Measurements from ENCODE around the gene DIDO1. TPM values are rescaled to one million over a fixed set of nuclear protein-coding genes. Genes with fewer than 3 reads are reported as not detected.

The DIDO1 gene
- polyA plus RNA-seq, 1 of the 3 experiments (the other 2 are of a cell fraction): 14.7 TPM

DNA sequence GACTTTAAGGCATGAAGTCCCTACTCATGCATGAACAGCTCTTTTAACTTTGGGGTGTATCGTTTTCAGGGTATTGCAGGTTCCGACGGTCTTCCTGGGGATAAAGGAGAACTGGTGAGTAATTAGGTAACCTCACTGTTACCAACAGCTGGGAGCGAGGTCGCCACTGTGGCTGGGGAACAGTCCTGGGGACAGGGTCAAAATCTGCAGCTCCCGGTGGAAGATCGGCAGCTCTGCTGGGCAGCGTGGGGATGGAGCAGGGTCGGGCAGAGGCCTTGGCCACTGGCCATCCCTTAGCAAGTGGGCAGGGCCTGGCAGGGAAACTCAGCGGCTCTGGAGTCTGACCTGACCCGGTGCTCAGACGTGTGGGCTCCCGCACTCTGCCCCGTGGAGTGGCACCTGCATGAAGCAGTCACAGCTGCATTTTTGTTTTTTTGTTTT is 93.3 kb downstream of the DIDO1 start:
- peak overlapping the region in 1 of 2 experiments; percentile 30; a peak in 1 of 4 replicates for H3K27ac ChIP-seq (ENCODE audit: low read depth in 2 of 2, low read length in 1 of 2)
- H3K9me3 ChIP-seq: no peaks in the 10 kb centered on the region
- no peak overlapping the region for H2AFZ ChIP-seq (ENCODE audit: low read depth)
- peaks cover 0 to 22% of the 10 kb centered on the region in 2 experiments; a peak in 1 of 4 replicates for H3K4me1 ChIP-seq (ENCODE audit: control insufficient read depth in 1 of 2, insufficient read depth in 2 of 2, low read depth in 1 of 2, low read length in 1 of 2)
- TF ChIP-seq, protein P1, sequence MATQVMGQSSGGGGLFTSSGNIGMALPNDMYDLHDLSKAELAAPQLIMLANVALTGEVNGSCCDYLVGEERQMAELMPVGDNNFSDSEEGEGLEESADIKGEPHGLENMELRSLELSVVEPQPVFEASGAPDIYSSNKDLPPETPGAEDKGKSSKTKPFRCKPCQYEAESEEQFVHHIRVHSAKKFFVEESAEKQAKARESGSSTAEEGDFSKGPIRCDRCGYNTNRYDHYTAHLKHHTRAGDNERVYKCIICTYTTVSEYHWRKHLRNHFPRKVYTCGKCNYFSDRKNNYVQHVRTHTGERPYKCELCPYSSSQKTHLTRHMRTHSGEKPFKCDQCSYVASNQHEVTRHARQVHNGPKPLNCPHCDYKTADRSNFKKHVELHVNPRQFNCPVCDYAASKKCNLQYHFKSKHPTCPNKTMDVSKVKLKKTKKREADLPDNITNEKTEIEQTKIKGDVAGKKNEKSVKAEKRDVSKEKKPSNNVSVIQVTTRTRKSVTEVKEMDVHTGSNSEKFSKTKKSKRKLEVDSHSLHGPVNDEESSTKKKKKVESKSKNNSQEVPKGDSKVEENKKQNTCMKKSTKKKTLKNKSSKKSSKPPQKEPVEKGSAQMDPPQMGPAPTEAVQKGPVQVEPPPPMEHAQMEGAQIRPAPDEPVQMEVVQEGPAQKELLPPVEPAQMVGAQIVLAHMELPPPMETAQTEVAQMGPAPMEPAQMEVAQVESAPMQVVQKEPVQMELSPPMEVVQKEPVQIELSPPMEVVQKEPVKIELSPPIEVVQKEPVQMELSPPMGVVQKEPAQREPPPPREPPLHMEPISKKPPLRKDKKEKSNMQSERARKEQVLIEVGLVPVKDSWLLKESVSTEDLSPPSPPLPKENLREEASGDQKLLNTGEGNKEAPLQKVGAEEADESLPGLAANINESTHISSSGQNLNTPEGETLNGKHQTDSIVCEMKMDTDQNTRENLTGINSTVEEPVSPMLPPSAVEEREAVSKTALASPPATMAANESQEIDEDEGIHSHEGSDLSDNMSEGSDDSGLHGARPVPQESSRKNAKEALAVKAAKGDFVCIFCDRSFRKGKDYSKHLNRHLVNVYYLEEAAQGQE (IDR thresholded peaks at IDR 0.05; ENCODE audit: low read depth, low read length): no peak
- TF ChIP-seq FOXJ3 (CRISPR knock-in tag; IDR thresholded peaks at IDR 0.05) (no peak), SMC3 (IDR thresholded peaks at IDR 0.05; ENCODE audit: low read depth, low read length) (no peak), RXRA (IDR thresholded peaks at IDR 0.05; ENCODE audit: borderline replicate concordance, low read depth) (no peak), TEAD4 (IDR thresholded peaks at IDR 0.05; ENCODE audit: borderline replicate concordance, insufficient read depth) (no peak), TCF12 (IDR thresholded peaks at IDR 0.05) (no peak), EZH2phosphoT487 (IDR thresholded peaks at IDR 0.05; ENCODE audit: borderline replicate concordance, low read depth) (no peak), MXI1 (IDR thresholded peaks at IDR 0.05; ENCODE audit: low read depth, low read length) (no peak), NFIC (IDR thresholded peaks at IDR 0.05; ENCODE audit: borderline replicate concordance) (no peak), FOXM1 (IDR thresholded peaks at IDR 0.05; ENCODE audit: low read depth) (no peak), SIN3A (IDR thresholded peaks at IDR 0.05; ENCODE audit: borderline replicate concordance, low read depth, low read length) (no peak), RAD21 (IDR thresholded peaks at IDR 0.05; ENCODE audit: low read length) (no peak)
- TF ChIP-seq, protein P2, sequence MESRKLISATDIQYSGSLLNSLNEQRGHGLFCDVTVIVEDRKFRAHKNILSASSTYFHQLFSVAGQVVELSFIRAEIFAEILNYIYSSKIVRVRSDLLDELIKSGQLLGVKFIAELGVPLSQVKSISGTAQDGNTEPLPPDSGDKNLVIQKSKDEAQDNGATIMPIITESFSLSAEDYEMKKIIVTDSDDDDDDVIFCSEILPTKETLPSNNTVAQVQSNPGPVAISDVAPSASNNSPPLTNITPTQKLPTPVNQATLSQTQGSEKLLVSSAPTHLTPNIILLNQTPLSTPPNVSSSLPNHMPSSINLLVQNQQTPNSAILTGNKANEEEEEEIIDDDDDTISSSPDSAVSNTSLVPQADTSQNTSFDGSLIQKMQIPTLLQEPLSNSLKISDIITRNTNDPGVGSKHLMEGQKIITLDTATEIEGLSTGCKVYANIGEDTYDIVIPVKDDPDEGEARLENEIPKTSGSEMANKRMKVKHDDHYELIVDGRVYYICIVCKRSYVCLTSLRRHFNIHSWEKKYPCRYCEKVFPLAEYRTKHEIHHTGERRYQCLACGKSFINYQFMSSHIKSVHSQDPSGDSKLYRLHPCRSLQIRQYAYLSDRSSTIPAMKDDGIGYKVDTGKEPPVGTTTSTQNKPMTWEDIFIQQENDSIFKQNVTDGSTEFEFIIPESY (IDR thresholded peaks at IDR 0.05; ENCODE audit: borderline replicate concordance, low read depth): no peak
- TF ChIP-seq, protein P3, sequence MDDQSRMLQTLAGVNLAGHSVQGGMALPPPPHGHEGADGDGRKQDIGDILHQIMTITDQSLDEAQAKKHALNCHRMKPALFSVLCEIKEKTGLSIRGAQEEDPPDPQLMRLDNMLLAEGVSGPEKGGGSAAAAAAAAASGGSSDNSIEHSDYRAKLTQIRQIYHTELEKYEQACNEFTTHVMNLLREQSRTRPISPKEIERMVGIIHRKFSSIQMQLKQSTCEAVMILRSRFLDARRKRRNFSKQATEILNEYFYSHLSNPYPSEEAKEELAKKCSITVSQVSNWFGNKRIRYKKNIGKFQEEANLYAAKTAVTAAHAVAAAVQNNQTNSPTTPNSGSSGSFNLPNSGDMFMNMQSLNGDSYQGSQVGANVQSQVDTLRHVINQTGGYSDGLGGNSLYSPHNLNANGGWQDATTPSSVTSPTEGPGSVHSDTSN (IDR thresholded peaks at IDR 0.05): no peak
- H3K4me2 ChIP-seq: no peak overlapping the region
- ChIA-PET CTCF (interaction anchor here (0.7 to 3.0 kb wide), 3 partner anchors 11 to 44 kb away, joined by 3 to 21 read pairs (median 4); no protein-coding TSS in a partner anchor), POLR2A (no interaction called here)
- H3K4me3 ChIP-seq (ENCODE audit: low read depth in 2 of 2, low read length in 1 of 2): no peak overlapping the region
- WGBS (ENCODE audit: low lambda C conversion rate): 82% methylated on average over 14 of the region's 14 CpGs
- H3K27me3 ChIP-seq (ENCODE audit: insufficient read depth): no peaks in the 10 kb centered on the region
- H3F3A ChIP-seq (replicated peaks; ENCODE audit: insufficient read depth): no peaks in the 10 kb centered on the region
- H3K79me2 ChIP-seq (ENCODE audit: insufficient read depth): no peaks in the 10 kb centered on the region
- no peaks in the 10 kb centered on the region for H3K36me3 ChIP-seq (replicated peaks in 1 of 2; ENCODE audit: control insufficient read depth in 1 of 2, insufficient read depth in 2 of 2, low read length in 1 of 2)
- peak; percentile 69 for DNase-seq
- H3K9ac ChIP-seq: no peak overlapping the region
- H3K9me2 ChIP-seq: no peaks in the 10 kb centered on the region
- H4K20me1 ChIP-seq (ENCODE audit: insufficient read depth): no peaks in the 10 kb centered on the region
